Activated CD8-positive, alpha-beta T cell treated with anti-CD3 and anti-CD28 coated beads for 36 hours (primary cell): ENCODE results near the gene SPEF2. TPM values are rescaled to one million over a fixed set of nuclear protein-coding genes. Genes with fewer than 3 reads are reported as not detected.

Experiments used
- ATAC-seq: fragments of 200-7000 bp; cut with Tn5 transposase; one replicate; pipeline ENCODE4 v1.10.0; 2021; ENCODE audit warnings: mild to moderate bottlenecking, moderate library complexity
- CTCF ChIA-PET: fragments of 350-600 bp; sonication (Branson Sonifier 250); formaldehyde crosslinking; loops from one replicate; lab custom pipeline; 2021; ENCODE audit warnings: antibody characterized with exemption; lab: Charles Lee
- POLR2A ChIA-PET: fragments of 350-600 bp; sonication (Branson Sonifier 250); formaldehyde crosslinking; loops from one replicate; lab custom pipeline; 2021; ENCODE audit warnings: antibody characterized with exemption; lab: Charles Lee
- DNase-seq: peaks from one replicate; pipeline ENCODE4 v3.0.0-alpha.2; 2020
- H3K27ac Mint-ChIP-seq: one replicate; pipeline ENCODE4 v1.8.0; 2021; ENCODE audit warnings: mild to moderate bottlenecking, mixed read lengths
- H3K27me3 Mint-ChIP-seq: one replicate; pipeline ENCODE4 v1.8.0; 2021; ENCODE audit warnings: mixed read lengths
- H3K36me3 Mint-ChIP-seq: one replicate; pipeline ENCODE4 v1.8.0; 2021; ENCODE audit warnings: low read depth, mixed read lengths
- H3K4me1 Mint-ChIP-seq: one replicate; pipeline ENCODE4 v1.8.0; 2021; ENCODE audit warnings: low read depth, mixed read lengths
- H3K4me3 Mint-ChIP-seq: one replicate; pipeline ENCODE4 v1.8.0; 2021; ENCODE audit warnings: mild to moderate bottlenecking, moderate library complexity, mixed read lengths
- H3K9me3 Mint-ChIP-seq: one replicate; pipeline ENCODE4 v1.8.0; 2021; ENCODE audit warnings: mixed read lengths
- CTCF ChIP-seq: fragments of 200-600 bp; IDR thresholded peaks from one replicate; pipeline ENCODE4 v1.8.0; 2022; ENCODE audit warnings: antibody characterized with exemption, mild to moderate bottlenecking
- intact Hi-C: fragments of 100-400 bp; cut with micrococcal nuclease; formaldehyde crosslinking; loops from one replicate; pipeline ENCODE4 v1.10.0; 2022
- total RNA-seq, 2 experiments: library from RNA; stranded (reverse); gene quantifications; one replicate each; pipeline ENCODE4 v1.2.3, GENCODE V29; 2021

The SPEF2 gene
- total RNA-seq, 2 experiments from 2014 or later: 8.4 to 9.9 TPM

GRCh38 chr5:35626553-35626952 lies 8.9 kb downstream of the SPEF2 start:
- H3K27ac Mint-ChIP-seq: peak overlapping the region; percentile 25
- no peak for TF ChIP-seq CTCF
- no peaks in the 10 kb centered on the region for H3K9me3 Mint-ChIP-seq
- ChIA-PET POLR2A (interaction anchor here (1.5 kb wide), 1 partner anchor 9 kb away, joined by 5 read pairs; the partner anchor contains the start of gene SPEF2), CTCF (interaction anchor here (0.7 to 4.5 kb wide), 11 partner anchors 9 to 452 kb away, joined by 3 to 28 read pairs (median 4); partner anchors contain the start of gene SPEF2)
- ATAC-seq (no peak), DNase-seq (no peak)
- no peaks in the 10 kb centered on the region for H3K27me3 Mint-ChIP-seq
- intact Hi-C loops: no loop called here
- H3K36me3 Mint-ChIP-seq: peaks cover 24% of the 10 kb centered on the region
- H3K4me1 Mint-ChIP-seq: peaks cover 34% of the 10 kb centered on the region
- no peak overlapping the region for H3K4me3 Mint-ChIP-seq

- Mint-ChIP-seq H3K4me1 (no peaks in the 10 kb centered on the region), H3K27ac (no peak overlapping the region), H3K36me3 (peaks cover 49% of the 10 kb centered on the region), H3K4me3 (no peak overlapping the region), H3K9me3 (peaks cover 13% of the 10 kb centered on the region), H3K27me3 (no peaks in the 10 kb centered on the region)
- ATAC-seq (no peak), DNase-seq (no peak)
- ChIA-PET CTCF (interaction anchor here (1.0 to 1.1 kb wide), 2 partner anchors 11 to 292 kb away, joined by 4 to 5 read pairs; no protein-coding TSS in a partner anchor), POLR2A (no interaction called here)
- intact Hi-C loops: no loop called here
- no peak for TF ChIP-seq CTCF
These were observed 16.7 kb downstream of the SPEF2 start for GRCh38 chr5:35634326-35634725.

GRCh38 chr5:35640623-35641022 lies 23.0 kb downstream of the SPEF2 start:
- Mint-ChIP-seq H3K27ac (no peak overlapping the region), H3K27me3 (no peaks in the 10 kb centered on the region), H3K36me3 (peaks cover 12% of the 10 kb centered on the region), H3K4me1 (no peaks in the 10 kb centered on the region), H3K9me3 (no peaks in the 10 kb centered on the region), H3K4me3 (no peak overlapping the region)
- ChIA-PET CTCF (interaction anchor here (0.8 to 2.8 kb wide), 2 partner anchors 11 to 161 kb away, joined by 3 to 11 read pairs; no protein-coding TSS in a partner anchor), POLR2A (no interaction called here)
- ATAC-seq (no peak), DNase-seq (no peak)
- intact Hi-C loops: no loop called here
- TF ChIP-seq CTCF: no peak

GRCh38 chr5:35644543-35644942 lies 26.9 kb downstream of the SPEF2 start:
- H3K27me3 Mint-ChIP-seq: no peaks in the 10 kb centered on the region
- DNase-seq (no peak), ATAC-seq (peak; percentile 53)
- TF ChIP-seq CTCF: no peak
- H3K36me3 Mint-ChIP-seq: peaks cover 6% of the 10 kb centered on the region
- H3K4me3 Mint-ChIP-seq: no peak overlapping the region
- intact Hi-C loops: no loop called here
- ChIA-PET CTCF (interaction anchor here (0.7 to 3.0 kb wide), 3 partner anchors 20 to 282 kb away, joined by 3 to 11 read pairs (median 3); no protein-coding TSS in a partner anchor), POLR2A (no interaction called here)
- no peaks in the 10 kb centered on the region for H3K9me3 Mint-ChIP-seq
- H3K27ac Mint-ChIP-seq: no peak overlapping the region
- H3K4me1 Mint-ChIP-seq: no peaks in the 10 kb centered on the region

GRCh38 chr5:35647128-35647527 lies 29.5 kb downstream of the SPEF2 start:
- CTCF ChIA-PET: no interaction called here
- TF ChIP-seq CTCF: no peak
- DNase-seq: no peak
- POLR2A ChIA-PET: no interaction called here
- no peak overlapping the region for H3K27ac Mint-ChIP-seq
- no peak overlapping the region for H3K4me3 Mint-ChIP-seq
- H3K36me3 Mint-ChIP-seq: peaks cover 4% of the 10 kb centered on the region
- no peaks in the 10 kb centered on the region for H3K27me3 Mint-ChIP-seq
- H3K4me1 Mint-ChIP-seq: peaks cover 12% of the 10 kb centered on the region
- no peak for ATAC-seq
- intact Hi-C loops: no loop called here
- H3K9me3 Mint-ChIP-seq: no peaks in the 10 kb centered on the region
